H1 (cell line): ENCODE measurements around the gene RFX5. TPM values are rescaled to one million over a fixed set of nuclear protein-coding genes. Genes with fewer than 3 reads are reported as not detected.

Experiments used
- CTCF ChIA-PET: fragments of 300-600 bp; sonication (Branson Sonifier 250); formaldehyde crosslinking; loops from one replicate; lab custom pipeline; 2021; ENCODE audit not compliant: partially characterized antibody; lab: Charles Lee
- POLR2A ChIA-PET: fragments of 300-600 bp; sonication (Branson Sonifier 250); formaldehyde crosslinking; loops from one replicate; lab custom pipeline; 2021; ENCODE audit warnings: inconsistent platforms; ENCODE audit not compliant: partially characterized antibody; lab: Charles Lee
- DNase-seq, 2 experiments: peaks; one replicate each; pipeline versions ENCODE4 v3.0.0 to v3.0.0-alpha.2; 2010 to 2022; ENCODE audit warnings: low spot score in 2 of 2, low read depth in 1 of 2, mixed read lengths in 1 of 2
- FAIRE-seq: peaks from 2 replicates; lab custom pipeline; 2011; peaks lifted over from hg19 to GRCh38; lab: Jason Lieb, UNC
- H2AFZ ChIP-seq: 2 replicates; pipeline ENCODE4 v1.8.1; 2012; ENCODE audit warnings: low read length, inconsistent platforms
- H2AK5ac ChIP-seq: 2 replicates; pipeline ENCODE4 v1.6.1; 2013; ENCODE audit warnings: low read depth, low read length
- H2BK120ac ChIP-seq: replicated peaks from 2 replicates; pipeline ENCODE3; 2013; ENCODE audit warnings: low read depth, low read length, inconsistent platforms
- H2BK12ac ChIP-seq: 2 replicates; pipeline ENCODE4 v1.6.1; 2013; ENCODE audit warnings: low read depth, low read length
- H2BK15ac ChIP-seq: 2 replicates; pipeline ENCODE4 v1.6.1; 2013; ENCODE audit warnings: low read length
- H2BK20ac ChIP-seq: 2 replicates; pipeline ENCODE4 v1.6.1; 2013; ENCODE audit warnings: low read length
- H2BK5ac ChIP-seq: 2 replicates; pipeline ENCODE4 v1.6.1; 2013; ENCODE audit warnings: low read depth, low read length
- H3K14ac ChIP-seq: 2 replicates; pipeline ENCODE4 v1.6.1; 2013; ENCODE audit warnings: inconsistent platforms; ENCODE audit not compliant: insufficient read length
- H3K18ac ChIP-seq: 2 replicates; pipeline ENCODE4 v1.6.1; 2013; ENCODE audit warnings: low read length; ENCODE audit errors: extremely low read depth
- H3K23ac ChIP-seq: 2 replicates; pipeline ENCODE4 v1.6.1; 2013; ENCODE audit warnings: inconsistent platforms; ENCODE audit not compliant: insufficient read length
- H3K23me2 ChIP-seq: 2 replicates; pipeline ENCODE4 v1.6.1; 2013; ENCODE audit warnings: low read depth, low read length
- H3K27ac ChIP-seq: 2 replicates; pipeline ENCODE4 v1.6.1; 2011; ENCODE audit warnings: low read depth, low read length, inconsistent platforms
- H3K27me3 ChIP-seq, 4 experiments: replicated peaks in 1 of 4; 1 replicate in 1 of 4; 2 replicates in 3 of 4; pipeline versions ENCODE4 v1.6.1 to v1.8.1; 2011 to 2013; ENCODE audit warnings: low read length in 3 of 4, mild to moderate bottlenecking in 3 of 4, inconsistent platforms in 2 of 4, mixed read lengths in 2 of 4, moderate library complexity in 1 of 4; ENCODE audit not compliant: control insufficient read depth in 3 of 4, insufficient read depth in 3 of 4; ENCODE audit errors: extremely low read depth in 1 of 4
- H3K36me3 ChIP-seq, 4 experiments: 2 replicates each; pipeline versions ENCODE4 v1.6.1 to v1.8.1; 2011 to 2013; ENCODE audit warnings: mild to moderate bottlenecking in 4 of 4, low read length in 3 of 4, moderate library complexity in 2 of 4, control low read depth in 1 of 4, inconsistent platforms in 1 of 4; ENCODE audit not compliant: insufficient read depth in 4 of 4, control insufficient read depth in 2 of 4
- H3K4ac ChIP-seq: replicated peaks from 2 replicates; pipeline ENCODE3; 2013; ENCODE audit warnings: low read length, low read depth, mixed read lengths, inconsistent platforms; ENCODE audit not compliant: insufficient read length
- H3K4me1 ChIP-seq, 4 experiments: replicated peaks in 1 of 4; 1 replicate in 1 of 4; 2 replicates in 3 of 4; pipeline versions ENCODE4 v1.6.1 to v1.8.1; 2011 to 2013; ENCODE audit warnings: low read length in 3 of 4, inconsistent platforms in 2 of 4, mixed read lengths in 1 of 4; ENCODE audit not compliant: insufficient read depth in 4 of 4, control insufficient read depth in 3 of 4
- H3K4me2 ChIP-seq, 2 experiments: 2 replicates each; pipeline versions ENCODE4 v1.6.1 to v1.8.1; 2011 to 2013; ENCODE audit warnings: low read depth in 2 of 2, low read length in 2 of 2, control low read depth in 1 of 2, inconsistent platforms in 1 of 2, mild to moderate bottlenecking in 1 of 2; ENCODE audit not compliant: insufficient read depth in 1 of 2
- H3K4me3 ChIP-seq, 4 experiments: fragments of 200-600, 300-600 bp in 1 of 4; sonication (generic), shearing (Covaris generic), sonication (Bioruptor Twin) in 1 of 4; 2 replicates each; pipeline versions ENCODE4 v1.5.1 to v1.8.1; 2011 to 2016; ENCODE audit warnings: low read length in 4 of 4, low read depth in 3 of 4, control low read depth in 2 of 4, inconsistent platforms in 2 of 4, mild to moderate bottlenecking in 2 of 4, mixed read lengths in 1 of 4, moderate library complexity in 1 of 4; ENCODE audit not compliant: insufficient read depth in 2 of 4; ENCODE audit errors: extremely low read depth in 1 of 4
- H3K56ac ChIP-seq: replicated peaks from 2 replicates; pipeline ENCODE3; 2013; ENCODE audit warnings: low read depth, mild to moderate bottlenecking, mixed read lengths, low read length, inconsistent platforms; ENCODE audit not compliant: insufficient read length
- H3K79me1 ChIP-seq: 2 replicates; pipeline ENCODE4 v1.6.1; 2013; ENCODE audit warnings: low read depth, low read length, control low read depth
- H3K79me2 ChIP-seq, 2 experiments: 2 replicates each; pipeline versions ENCODE4 v1.6.1 to v1.8.1; 2012 to 2013; ENCODE audit warnings: low read length in 2 of 2, mild to moderate bottlenecking in 2 of 2, inconsistent platforms in 1 of 2; ENCODE audit not compliant: insufficient read depth in 2 of 2, control insufficient read depth in 1 of 2
- H3K9ac ChIP-seq, 4 experiments: replicated peaks in 1 of 4; 1 replicate in 1 of 4; 2 replicates in 3 of 4; pipeline versions ENCODE4 v1.6.1 to v1.8.1; 2011 to 2013; ENCODE audit warnings: low read depth in 3 of 4, low read length in 3 of 4, control low read depth in 2 of 4, mild to moderate bottlenecking in 2 of 4, moderate library complexity in 2 of 4, inconsistent platforms in 1 of 4; ENCODE audit errors: extremely low read depth in 1 of 4
- H3K9me3 ChIP-seq, 2 experiments: 2 replicates each; pipeline versions ENCODE4 v1.6.1 to v1.8.1; 2012 to 2013; ENCODE audit warnings: mild to moderate bottlenecking in 2 of 2, moderate library complexity in 2 of 2, control low read depth in 1 of 2, inconsistent platforms in 1 of 2, low read depth in 1 of 2, low read length in 1 of 2, mixed read lengths in 1 of 2; ENCODE audit not compliant: insufficient read depth in 2 of 2
- H4K20me1 ChIP-seq, 2 experiments: replicated peaks in 1 of 2; 2 replicates each; pipeline versions ENCODE3 to v1.8.1; 2011 to 2013; ENCODE audit warnings: inconsistent platforms in 2 of 2, low read length in 2 of 2, mild to moderate bottlenecking in 1 of 2; ENCODE audit not compliant: insufficient read depth in 2 of 2, control insufficient read depth in 1 of 2
- H4K5ac ChIP-seq: 2 replicates; pipeline ENCODE4 v1.6.1; 2013; ENCODE audit warnings: low read length, low read depth, mixed read lengths, inconsistent platforms; ENCODE audit not compliant: insufficient read length
- H4K8ac ChIP-seq: 2 replicates; pipeline ENCODE4 v1.8.0; 2013; ENCODE audit warnings: mild to moderate bottlenecking, moderate library complexity, low read length, inconsistent platforms; ENCODE audit not compliant: insufficient read depth; ENCODE audit errors: extremely low read depth
- H4K91ac ChIP-seq: replicated peaks from 2 replicates; pipeline ENCODE3; 2013; ENCODE audit warnings: low read length, mixed read lengths, inconsistent platforms; ENCODE audit not compliant: insufficient read length
- CHD2 ChIP-seq: IDR thresholded peaks from 2 replicates; pipeline ENCODE4 v1.6.1; 2012; ENCODE audit warnings: low read length, improper control_type of control experiment
- FOSL1 ChIP-seq: IDR thresholded peaks from 2 replicates; pipeline ENCODE4 v1.6.1; 2011; ENCODE audit warnings: mild to moderate bottlenecking, low read depth, low read length, moderate library complexity; ENCODE audit not compliant: insufficient read depth
- JUND ChIP-seq: IDR thresholded peaks from 2 replicates; pipeline ENCODE4 v1.6.1; 2011; ENCODE audit warnings: mild to moderate bottlenecking, improper control_type of control experiment, low read length
- WGBS, 2 experiments: shearing (Covaris generic) in 1 of 2; methylation state at CpG; one replicate each; pipeline versions ENCODE4 v1.1.6 to v1.1.7; 2013 to 2015; ENCODE audit warnings: low lambda C conversion rate in 2 of 2, mixed read lengths in 2 of 2, inconsistent platforms in 1 of 2, low coverage in 1 of 2, missing lambda C conversion rate in 1 of 2; ENCODE audit not compliant: insufficient replicate concordance in 2 of 2, insufficient coverage in 1 of 2, insufficient read length in 1 of 2; ENCODE audit errors: extremely low coverage in 1 of 2, missing lambda C conversion rate in 1 of 2; 5-methylcytosine and 5-hydroxymethylcytosine counted together
- polyA plus RNA-seq, 7 experiments: library from polyadenylated mRNA; depleted of rRNA in 3 of 7; stranded (reverse) in 5 of 7; unstranded in 2 of 7; fragments of >200 nt in 5 of 7; fragments of 200-250 nt in 2 of 7; gene quantifications; 1 replicate in 5 of 7; 2 replicates in 1 of 7; 4 replicates in 1 of 7; pipeline versions ENCODE4 v1.2.1 to v1.2.3, GENCODE V29; 2011 to 2013; ENCODE audit warnings: missing spikeins in 2 of 7, mixed read lengths in 2 of 7
- total RNA-seq: library from RNA; stranded (reverse); fragmentation: NEBNext Ultra II Directional; extraction: Animal tissue kit (Norgen Biotek cat#: 25700); gene quantifications from 2 replicates; pipeline ENCODE4 v1.2.1, GENCODE V29; 2021

RFX5 gene
- total and polyA plus RNA-seq, 2 of the 8 experiments (the other 6 are each of a cell fraction or from before 2014, with no cell fraction given) = 27.8 to 59.7 TPM

DNA sequence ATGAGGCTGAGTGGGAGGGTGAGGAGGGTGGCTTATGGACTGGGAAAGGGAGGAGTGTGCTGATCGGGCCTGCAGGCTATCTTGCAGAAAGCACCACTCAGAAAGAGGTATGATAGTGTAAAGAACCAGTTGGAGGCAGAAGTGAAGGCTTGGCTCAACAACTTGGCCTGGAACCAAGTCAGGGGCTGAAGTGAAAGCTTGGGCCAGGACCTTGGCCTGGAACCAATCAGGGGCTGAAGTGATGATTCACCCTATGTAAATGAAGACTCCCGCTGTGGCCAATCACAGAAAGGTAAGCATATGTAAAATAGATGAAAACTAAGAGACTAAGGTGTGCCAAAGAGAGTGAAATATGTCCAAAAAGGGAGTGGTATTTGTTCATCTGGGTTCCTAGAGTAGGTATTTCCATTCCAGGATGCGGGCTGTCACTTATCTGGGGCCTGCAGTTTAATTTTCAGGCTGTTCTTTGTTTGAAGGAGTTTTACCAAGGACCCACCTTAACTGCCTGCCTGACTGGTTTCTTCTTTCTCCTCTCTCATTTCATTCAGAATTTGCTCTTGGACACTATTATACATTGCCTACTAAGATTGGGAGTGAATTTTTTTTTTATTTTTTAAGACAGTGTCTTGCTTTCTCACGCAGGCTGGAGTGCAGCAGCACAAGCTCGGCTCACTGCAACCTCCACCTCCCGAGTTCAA is 5.1 kb upstream of the RFX5 start:
- no peaks in the 10 kb centered on the region for H4K20me1 ChIP-seq
- H3K4ac ChIP-seq = no peak overlapping the region
- no peak overlapping the region for H2BK12ac ChIP-seq
- H4K91ac ChIP-seq = no peak overlapping the region
- ChIA-PET POLR2A (interaction anchor here (0.7 to 1.7 kb wide), 5 partner anchors 10 to 475 kb away, joined by 3 to 6 read pairs (median 3); partner anchors contain the start of gene VPS72), CTCF (interaction anchor here (0.8 to 3.6 kb wide), 9 partner anchors 11 to 51 kb away, joined by 3 to 19 read pairs (median 4); no protein-coding TSS in a partner anchor)
- no peak overlapping the region for H2BK120ac ChIP-seq
- no peak overlapping the region for H3K9ac ChIP-seq
- no peak overlapping the region for H4K5ac ChIP-seq
- H3K79me2 ChIP-seq = no peaks in the 10 kb centered on the region
- 93% methylated on average over 6 of the region's 6 CpGs; no CpG with 5 or more reads in 1 of the 2 experiments for WGBS, 2 experiments
- no peak overlapping the region for H4K8ac ChIP-seq
- H2BK15ac ChIP-seq = no peak overlapping the region
- peaks cover 0 to 9% (median 7%) of the 10 kb centered on the region in 4 experiments; a peak in 4 of 7 replicates for H3K4me1 ChIP-seq
- H3K27me3 ChIP-seq = no peaks in the 10 kb centered on the region
- no peak overlapping the region for H3K18ac ChIP-seq
- no peak overlapping the region for H3K27ac ChIP-seq
- no peak overlapping the region for H3K56ac ChIP-seq
- H3K36me3 ChIP-seq = no peaks in the 10 kb centered on the region
- no peak overlapping the region for H2AFZ ChIP-seq
- FAIRE-seq = no peak
- no peak overlapping the region for H3K4me3 ChIP-seq
- TF ChIP-seq FOSL1 = no peak
- TF ChIP-seq JUND = peak; percentile 20; the same call in 1 of the 2 replicates
- TF ChIP-seq CHD2 = no peak
- no peak overlapping the region for H3K4me2 ChIP-seq
- H2AK5ac ChIP-seq = no peak overlapping the region
- H2BK20ac ChIP-seq = no peak overlapping the region
- H3K23me2 ChIP-seq = peaks cover 4% of the 10 kb centered on the region
- H3K79me1 ChIP-seq = no peaks in the 10 kb centered on the region
- H3K14ac ChIP-seq = no peak overlapping the region
- DNase-seq = no peak
- H3K9me3 ChIP-seq = 0 out of 4 replicates have a peak, but pooled peaks cover 0 to 5% of the 10 kb centered on the region in 2 experiments
- no peak overlapping the region for H2BK5ac ChIP-seq
- no peak overlapping the region for H3K23ac ChIP-seq
